ENCODE measurements around the gene C16orf86.

DNA sequence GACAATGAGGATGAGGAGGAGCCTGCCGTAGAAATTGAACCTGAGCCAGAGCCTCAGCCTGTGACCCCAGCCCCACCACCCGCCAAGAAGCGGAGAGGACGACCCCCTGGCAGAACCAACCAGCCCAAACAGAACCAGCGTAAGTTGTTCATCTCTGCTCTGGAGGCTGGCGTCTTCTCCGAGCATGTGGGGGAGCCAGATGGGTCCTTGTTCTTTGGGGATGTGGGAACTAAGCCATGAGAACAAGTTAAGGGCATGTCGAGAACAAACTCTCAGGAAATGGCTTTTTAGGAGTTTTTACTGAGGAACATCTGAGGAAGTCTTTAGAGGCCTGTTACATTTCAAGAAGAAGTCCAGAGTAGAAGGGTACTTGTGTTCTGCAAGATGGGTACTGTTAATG is 29.9 kb upstream of the C16orf86 start:
- TF ChIP-seq, protein P1, sequence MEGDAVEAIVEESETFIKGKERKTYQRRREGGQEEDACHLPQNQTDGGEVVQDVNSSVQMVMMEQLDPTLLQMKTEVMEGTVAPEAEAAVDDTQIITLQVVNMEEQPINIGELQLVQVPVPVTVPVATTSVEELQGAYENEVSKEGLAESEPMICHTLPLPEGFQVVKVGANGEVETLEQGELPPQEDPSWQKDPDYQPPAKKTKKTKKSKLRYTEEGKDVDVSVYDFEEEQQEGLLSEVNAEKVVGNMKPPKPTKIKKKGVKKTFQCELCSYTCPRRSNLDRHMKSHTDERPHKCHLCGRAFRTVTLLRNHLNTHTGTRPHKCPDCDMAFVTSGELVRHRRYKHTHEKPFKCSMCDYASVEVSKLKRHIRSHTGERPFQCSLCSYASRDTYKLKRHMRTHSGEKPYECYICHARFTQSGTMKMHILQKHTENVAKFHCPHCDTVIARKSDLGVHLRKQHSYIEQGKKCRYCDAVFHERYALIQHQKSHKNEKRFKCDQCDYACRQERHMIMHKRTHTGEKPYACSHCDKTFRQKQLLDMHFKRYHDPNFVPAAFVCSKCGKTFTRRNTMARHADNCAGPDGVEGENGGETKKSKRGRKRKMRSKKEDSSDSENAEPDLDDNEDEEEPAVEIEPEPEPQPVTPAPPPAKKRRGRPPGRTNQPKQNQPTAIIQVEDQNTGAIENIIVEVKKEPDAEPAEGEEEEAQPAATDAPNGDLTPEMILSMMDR (IDR thresholded peaks at IDR 0.05): no peak
- TF ChIP-seq POLR2A (IDR thresholded peaks at IDR 0.05): no peak

Measured in Peyer's patch (tissue), 4 donors.